ENCODE measurements around the gene CHIA. TPM values are rescaled to one million over a fixed set of nuclear protein-coding genes. Genes with fewer than 3 reads are reported as not detected.

CHIA gene
- total RNA-seq, 1 experiment from 2014 or later, result not detected

GRCh38 chr1:111302374-111302773 lies 11.7 kb downstream of the CHIA start (continued):
- no peak for TF ChIP-seq POLR2AphosphoS5 (IDR thresholded peaks at IDR 0.05; ENCODE audit: low read depth, low read length)
- no peak for TF ChIP-seq ATF3 (IDR thresholded peaks at IDR 0.05)

- H3K27ac ChIP-seq (ENCODE audit: low read depth, low read length), result no peak overlapping the region
- RAD21 ChIA-PET (ENCODE audit: low non-redundant PET in 1 of 2, low total read pairs in 2 of 2, uncharacterized antibody in 2 of 2, unreplicated experiment in 2 of 2), result no interaction called here
- no peaks in the 10 kb centered on the region for H3K9me2 ChIP-seq (ENCODE audit: insufficient read depth)
- ATAC-seq (no peak), DNase-seq (ENCODE audit: low read depth, low spot score) (no peak)
- H4K20me1 ChIP-seq (ENCODE audit: insufficient read depth), result no peaks in the 10 kb centered on the region
- peaks cover 37% of the 10 kb centered on the region for H3K27me3 ChIP-seq (ENCODE audit: insufficient read depth, low read length)
- no TSS peak for BruUV-seq (replicated peaks)
- H3K4me1 ChIP-seq (ENCODE audit: control insufficient read depth in 1 of 2, insufficient read depth in 2 of 2, low read length in 2 of 2), result no peaks in the 10 kb centered on the region
- H3K4me3 ChIP-seq (replicated peaks in 1 of 2; ENCODE audit: low read depth in 1 of 2, low read length in 2 of 2), result no peak overlapping the region
- TF ChIP-seq CEBPB (IDR thresholded peaks at IDR 0.05; ENCODE audit: low read depth) (no peak), ZNF274 (IDR thresholded peaks at IDR 0.05; ENCODE audit: low read depth, low read length) (no peak), YY1 (IDR thresholded peaks at IDR 0.05; ENCODE audit: extremely low read depth, insufficient replicate concordance, low read depth, low read length) (no peak), POLR2A (IDR thresholded peaks at IDR 0.05; ENCODE audit: borderline replicate concordance, extremely low read depth, insufficient read depth, insufficient read length) (no peak), EZH2phosphoT487 (IDR thresholded peaks at IDR 0.05; ENCODE audit: borderline replicate concordance) (no peak), SP1 (IDR thresholded peaks at IDR 0.05; ENCODE audit: low read depth) (no peak), EZH2 (IDR thresholded peaks at IDR 0.05) (no peak), ELF1 (IDR thresholded peaks at IDR 0.05; ENCODE audit: borderline replicate concordance, low read depth) (no peak), FOSL1 (IDR thresholded peaks at IDR 0.05; ENCODE audit: low read depth) (no peak), CTCF (IDR thresholded peaks at IDR 0.05 in 2 of 3, conservative IDR thresholded peaks at IDR 0.05 in 1 of 3; ENCODE audit: borderline replicate concordance in 1 of 3, insufficient read depth in 1 of 3, low read depth in 2 of 3, low read length in 2 of 3) (no peak), SIN3A (IDR thresholded peaks at IDR 0.05; ENCODE audit: low read depth) (no peak), CBX3 (IDR thresholded peaks at IDR 0.05; ENCODE audit: low read depth) (no peak), JUND (IDR thresholded peaks at IDR 0.05) (no peak), MAX (IDR thresholded peaks at IDR 0.05) (no peak), ATF3 (IDR thresholded peaks at IDR 0.05) (no peak)
- H2AFZ ChIP-seq (ENCODE audit: low read depth, low read length, poor library complexity, severe bottlenecking), result no peak overlapping the region
- CTCF ChIA-PET, result no interaction called here
- no peaks in the 10 kb centered on the region for H3K79me2 ChIP-seq (ENCODE audit: insufficient read depth, low read length)
- POLR2A ChIA-PET, result no interaction called here
- no peaks in the 10 kb centered on the region for H3K9me3 ChIP-seq (ENCODE audit: control insufficient read depth in 1 of 2, insufficient read depth in 1 of 2, low read depth in 1 of 2, low read length in 2 of 2)
- H3K9ac ChIP-seq (ENCODE audit: low read length), result no peak overlapping the region
- no peaks in the 10 kb centered on the region for H3K36me3 ChIP-seq (ENCODE audit: control insufficient read depth in 1 of 2, insufficient read depth in 2 of 2, low read length in 2 of 2)
- intact Hi-C loops (cut with micrococcal nuclease), result no loop called here
- H3K4me2 ChIP-seq (ENCODE audit: low read length), result no peak overlapping the region
Observed at GRCh38 chr1:111309690-111310089, 19.0 kb downstream of the CHIA start.

Measured in HCT116 (cell line).